GM12878 (cell line): Measurements from ENCODE around the gene RTP5. TPM values are rescaled to one million over a fixed set of nuclear protein-coding genes. Genes with fewer than 3 reads are reported as not detected.

ENCODE experiments used
- ATAC-seq: fragments of 200-7000 bp; cut with Tn5 transposase; 3 replicates; pipeline ENCODE4 v1.9.1; 2020; ENCODE audit warnings: mild to moderate bottlenecking, moderate library complexity
- BruUV-seq: library from RNA; stranded (reverse); fragments of 400-500 nt; replicated peaks from 2 replicates; lab custom pipeline; 2021; lab: Mats Ljungman, UMichigan
- CTCF ChIA-PET: fragments of 300-600 bp; sonication (Branson Sonifier 250); formaldehyde crosslinking; extraction: SDS; loops from one replicate; lab custom pipeline; 2021; ENCODE audit warnings: inconsistent platforms; lab: Yijun Ruan, JAX
- POLR2A ChIA-PET: fragments of 350-600 bp; formaldehyde crosslinking; extraction: SDS; loops from one replicate; lab custom pipeline; 2021; ENCODE audit warnings: inconsistent platforms; lab: Charles Lee
- RAD21 ChIA-PET: fragments of 300-600 bp; sonication (Branson Sonifier 250); formaldehyde crosslinking; loops from one replicate; lab custom pipeline; 2023; ENCODE audit warnings: antibody characterized with exemption; ENCODE audit not compliant: unreplicated experiment; lab: Charles Lee
- SMC1A ChIA-PET: fragments of 300-600 bp; sonication (Branson Sonifier 250); formaldehyde crosslinking; loops from one replicate; lab custom pipeline; 2023; ENCODE audit not compliant: unreplicated experiment, uncharacterized antibody; lab: Charles Lee
- DNase-seq: peaks from one replicate; pipeline ENCODE4 v3.0.0-alpha.2; 2011; ENCODE audit warnings: low read depth, low spot score
- FAIRE-seq: peaks from 3 replicates; lab custom pipeline; 2011; peaks lifted over from hg19 to GRCh38; lab: Jason Lieb, UNC
- H2AFZ ChIP-seq: 2 replicates; pipeline ENCODE4 v1.6.0; 2011; ENCODE audit warnings: low read depth, low read length, control low read depth; ENCODE audit not compliant: control insufficient read depth
- H3K27ac ChIP-seq: 2 replicates; pipeline ENCODE4 v1.5.1; 2011; ENCODE audit warnings: control low read depth; ENCODE audit not compliant: control insufficient read depth, insufficient read depth
- H3K27me3 ChIP-seq, 2 experiments: replicated peaks in 1 of 2; 2 replicates each; pipeline versions ENCODE4 v1.6.0 to v1.6.1; 2011; ENCODE audit warnings: low read length in 1 of 2; ENCODE audit not compliant: control insufficient read depth in 2 of 2, insufficient read depth in 2 of 2
- H3K36me3 ChIP-seq, 2 experiments: 2 replicates each; pipeline ENCODE4 v1.5.1; 2011; ENCODE audit warnings: low read length in 1 of 2; ENCODE audit not compliant: control insufficient read depth in 2 of 2, insufficient read depth in 2 of 2
- H3K4me1 ChIP-seq: 2 replicates; pipeline ENCODE4 v1.6.1; 2011; ENCODE audit warnings: mild to moderate bottlenecking, low read length, moderate library complexity, mixed read lengths; ENCODE audit not compliant: control insufficient read depth, insufficient read depth
- H3K4me2 ChIP-seq: 2 replicates; pipeline ENCODE4 v1.6.0; 2011; ENCODE audit warnings: control low read depth; ENCODE audit not compliant: control insufficient read depth, insufficient read depth
- H3K4me3 ChIP-seq: fragments of 200-600 bp; sonication (generic); 2 replicates; pipeline ENCODE4 v1.5.1; 2016
- H3K79me2 ChIP-seq: 2 replicates; pipeline ENCODE4 v1.6.0; 2011; ENCODE audit warnings: low read length; ENCODE audit not compliant: control insufficient read depth, insufficient read depth
- H3K9ac ChIP-seq: 2 replicates; pipeline ENCODE4 v1.8.0; 2011; ENCODE audit warnings: low read length, control low read depth, mixed read lengths; ENCODE audit not compliant: control insufficient read depth, insufficient read depth
- H3K9me3 ChIP-seq: replicated peaks from 3 replicates; pipeline ENCODE4 v1.5.1; 2011; ENCODE audit warnings: mild to moderate bottlenecking, low read length; ENCODE audit not compliant: control insufficient read depth, insufficient read depth
- H4K20me1 ChIP-seq: 2 replicates; pipeline ENCODE4 v1.6.0; 2011; ENCODE audit not compliant: control insufficient read depth, insufficient read depth
- BMI1 ChIP-seq: fragments of 450-650 bp; IDR thresholded peaks from 2 replicates; pipeline ENCODE4 v1.6.1; 2016; ENCODE audit warnings: mild to moderate bottlenecking, moderate library complexity, borderline replicate concordance
- CBX3 ChIP-seq: fragments of 200-600 bp; sonication (generic); IDR thresholded peaks from 2 replicates; pipeline ENCODE4 v1.6.1; 2016; ENCODE audit warnings: low read depth, borderline replicate concordance
- DPF2 ChIP-seq: fragments of 450-650 bp; IDR thresholded peaks from 2 replicates; pipeline ENCODE4 v1.6.1; 2017; ENCODE audit warnings: mild to moderate bottlenecking
- EP300 ChIP-seq, 2 experiments: fragments of 150-350 bp in 1 of 2; IDR thresholded peaks; 2 replicates each; pipeline ENCODE4 v1.6.1; 2011 to 2012; ENCODE audit warnings: low read depth in 2 of 2, low read length in 2 of 2, borderline replicate concordance in 1 of 2, improper control_type of control experiment in 1 of 2, inconsistent platforms in 1 of 2; ENCODE audit not compliant: control insufficient read depth in 1 of 2
- ESRRA ChIP-seq: IDR thresholded peaks from 2 replicates; pipeline ENCODE4 v1.6.1; 2012; ENCODE audit warnings: mild to moderate bottlenecking, low read length, improper control_type of control experiment
- FOS ChIP-seq: IDR thresholded peaks from 3 replicates; pipeline ENCODE4 v1.6.1; 2011; ENCODE audit warnings: borderline replicate concordance; ENCODE audit not compliant: insufficient read length; ENCODE audit errors: extremely low read depth
- GATAD2B ChIP-seq: fragments of 450-650 bp; conservative IDR thresholded peaks from 2 replicates; pipeline ENCODE4 v1.6.1; 2017; ENCODE audit warnings: low read depth, mild to moderate bottlenecking, moderate library complexity
- SREBF2 ChIP-seq: IDR thresholded peaks from 2 replicates; pipeline ENCODE4 v1.6.1; 2012; ENCODE audit warnings: mild to moderate bottlenecking, low read length
- WGBS: methylation state at CpG from one replicate; pipeline ENCODE4 v1.1.6; 2016; ENCODE audit warnings: low lambda C conversion rate; ENCODE audit not compliant: insufficient replicate concordance, insufficient coverage; ENCODE audit errors: missing lambda C conversion rate; 5-methylcytosine and 5-hydroxymethylcytosine counted together
- in situ Hi-C: fragments of 300-500 bp; cut with MboI; formaldehyde crosslinking; loops from 9 replicates; pipeline ENCODE4 v1.14.3; 2018; ENCODE audit warnings: mixed read lengths
- intact Hi-C: fragments of 100-400 bp; cut with micrococcal nuclease; formaldehyde crosslinking; loops from one replicate; pipeline ENCODE4 v1.14.2; 2022; ENCODE audit not compliant: unreplicated experiment
- polyA plus RNA-seq, 11 experiments: library from polyadenylated mRNA; depleted of rRNA in 4 of 11; unstranded in 6 of 11; stranded (reverse) in 5 of 11; fragments of >200 nt; fragmentation: Nextera tagmentation in 4 of 11; fragmentation: Illumina TruSeq in 1 of 11; extraction: Ambion mirVana in 4 of 11; extraction: Trizol in 1 of 11; gene quantifications; 1 replicate in 1 of 11; 2 replicates in 10 of 11; pipeline versions ENCODE4 v1.2.1 to v1.2.3, GENCODE V29; 2011 to 2016; ENCODE audit warnings: inconsistent platforms in 2 of 11, missing spikeins in 2 of 11, low read depth in 1 of 11
- total RNA-seq, 4 experiments: library from RNA; depleted of rRNA in 3 of 4; stranded (reverse); fragments of >200 nt in 3 of 4; fragmentation: Illumina TruSeq in 1 of 4; extraction: Trizol in 1 of 4; gene quantifications; 2 replicates each; pipeline versions ENCODE4 v1.2.1 to v1.2.3, GENCODE V29; 2013 to 2021
- TF ChIP-seq, protein P1 (sequence below): fragments of 450-650 bp; formaldehyde crosslinking; IDR thresholded peaks from 2 replicates; pipeline ENCODE4 v1.4.0; 2022; ENCODE audit warnings: mild to moderate bottlenecking, moderate library complexity
- TF ChIP-seq, protein P2 (sequence below): IDR thresholded peaks from 2 replicates; pipeline ENCODE4 v1.6.1; 2012; ENCODE audit warnings: low read length, inconsistent platforms

The RTP5 gene
- total and polyA plus RNA-seq, 10 of the 15 experiments (the other 5 are each of a cell fraction or from before 2014, with no cell fraction given), result 0.05 TPM; not detected in 9

DNA sequence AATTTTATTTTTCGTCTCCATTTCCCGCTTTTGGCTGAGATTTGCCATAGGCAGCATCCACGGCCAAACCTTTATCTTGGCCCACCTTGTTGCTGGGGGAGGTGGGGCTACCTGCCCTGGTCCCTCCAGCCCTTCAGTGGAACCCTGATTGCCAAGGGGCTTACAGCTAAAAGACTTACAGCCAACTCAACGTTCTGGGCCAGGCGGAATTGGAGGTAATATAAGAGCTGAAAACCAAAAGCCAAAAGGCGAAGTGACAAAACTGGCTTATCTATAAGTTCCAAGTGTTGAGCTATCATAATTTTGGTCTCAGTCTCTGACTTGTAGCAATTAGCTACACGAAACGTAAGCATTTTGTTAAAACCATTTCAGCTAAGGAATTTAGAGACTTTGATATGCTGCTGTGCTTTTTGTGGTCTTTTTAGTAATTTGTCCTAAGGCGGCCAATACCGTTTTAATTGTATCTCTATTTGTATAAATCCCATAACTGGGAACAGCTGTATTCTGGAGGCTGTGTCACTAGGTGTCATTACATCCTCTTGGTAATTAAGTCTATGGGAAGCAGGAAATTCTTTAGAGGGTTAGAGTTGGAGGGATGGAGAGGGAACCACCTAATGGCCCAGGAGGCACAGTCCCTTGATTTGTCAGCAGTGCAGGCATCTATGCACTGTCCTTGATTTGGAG, 34.9 kb upstream of the RTP5 start (continued):
- TF ChIP-seq, protein P1, sequence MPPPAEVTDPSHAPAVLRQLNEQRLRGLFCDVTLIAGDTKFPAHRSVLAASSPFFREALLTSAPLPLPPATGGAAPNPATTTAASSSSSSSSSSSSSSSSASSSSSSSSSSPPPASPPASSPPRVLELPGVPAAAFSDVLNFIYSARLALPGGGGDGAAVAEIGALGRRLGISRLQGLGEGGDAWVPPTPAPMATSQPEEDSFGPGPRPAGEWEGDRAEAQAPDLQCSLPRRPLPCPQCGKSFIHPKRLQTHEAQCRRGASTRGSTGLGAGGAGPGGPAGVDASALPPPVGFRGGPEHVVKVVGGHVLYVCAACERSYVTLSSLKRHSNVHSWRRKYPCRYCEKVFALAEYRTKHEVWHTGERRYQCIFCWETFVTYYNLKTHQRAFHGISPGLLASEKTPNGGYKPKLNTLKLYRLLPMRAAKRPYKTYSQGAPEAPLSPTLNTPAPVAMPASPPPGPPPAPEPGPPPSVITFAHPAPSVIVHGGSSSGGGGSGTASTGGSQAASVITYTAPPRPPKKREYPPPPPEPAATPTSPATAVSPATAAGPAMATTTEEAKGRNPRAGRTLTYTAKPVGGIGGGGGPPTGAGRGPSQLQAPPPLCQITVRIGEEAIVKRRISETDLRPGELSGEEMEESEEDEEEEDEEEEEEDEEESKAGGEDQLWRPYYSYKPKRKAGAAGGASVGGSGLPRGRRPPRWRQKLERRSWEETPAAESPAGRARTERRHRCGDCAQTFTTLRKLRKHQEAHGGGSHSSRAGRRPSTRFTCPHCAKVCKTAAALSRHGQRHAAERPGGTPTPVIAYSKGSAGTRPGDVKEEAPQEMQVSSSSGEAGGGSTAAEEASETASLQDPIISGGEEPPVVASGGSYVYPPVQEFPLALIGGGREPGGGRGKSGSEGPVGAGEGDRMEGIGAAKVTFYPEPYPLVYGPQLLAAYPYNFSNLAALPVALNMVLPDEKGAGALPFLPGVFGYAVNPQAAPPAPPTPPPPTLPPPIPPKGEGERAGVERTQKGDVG (CRISPR knock-in tag), result no peak
- no peak for TF ChIP-seq EP300 (IDR thresholded peaks at IDR 0.05; ENCODE audit: borderline replicate concordance in 1 of 2, control insufficient read depth in 1 of 2, low read depth in 2 of 2, low read length in 2 of 2)
- TF ChIP-seq FOS, result no peak

DNA sequence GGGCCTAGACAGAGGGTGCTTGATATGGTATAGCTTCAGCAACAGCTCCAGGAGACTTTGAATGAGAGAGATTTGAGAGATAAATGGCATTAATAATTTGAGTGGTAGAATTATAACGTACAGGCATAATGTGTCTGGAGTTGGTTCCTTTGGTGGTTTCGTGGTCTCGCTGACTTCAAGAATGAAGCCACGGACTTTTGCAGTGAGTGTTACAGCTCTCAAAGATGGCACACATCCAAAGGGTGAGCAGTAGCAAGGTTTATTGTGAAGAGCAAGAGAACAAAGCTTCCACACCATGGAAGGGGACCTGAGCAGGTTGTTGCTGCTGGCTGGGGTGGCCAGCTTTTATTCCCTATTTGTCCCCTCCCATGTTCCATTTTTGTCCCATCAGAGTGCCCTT, 33.9 kb upstream of the RTP5 start:
- no peak overlapping the region for H2AFZ ChIP-seq
- H3K4me1 ChIP-seq, result no peaks in the 10 kb centered on the region
- H4K20me1 ChIP-seq, result no peaks in the 10 kb centered on the region
- FAIRE-seq (no peak), ATAC-seq (no peak), DNase-seq (no peak)
- in situ Hi-C loops (no loop called here), intact Hi-C loops (no loop called here)
- RAD21 ChIA-PET, result no interaction called here
- no peak overlapping the region for H3K4me2 ChIP-seq
- TF ChIP-seq CBX3 (no peak), DPF2 (no peak), GATAD2B (no peak), ESRRA (no peak), SREBF2 (no peak), BMI1 (no peak)
- TF ChIP-seq, protein P2, sequence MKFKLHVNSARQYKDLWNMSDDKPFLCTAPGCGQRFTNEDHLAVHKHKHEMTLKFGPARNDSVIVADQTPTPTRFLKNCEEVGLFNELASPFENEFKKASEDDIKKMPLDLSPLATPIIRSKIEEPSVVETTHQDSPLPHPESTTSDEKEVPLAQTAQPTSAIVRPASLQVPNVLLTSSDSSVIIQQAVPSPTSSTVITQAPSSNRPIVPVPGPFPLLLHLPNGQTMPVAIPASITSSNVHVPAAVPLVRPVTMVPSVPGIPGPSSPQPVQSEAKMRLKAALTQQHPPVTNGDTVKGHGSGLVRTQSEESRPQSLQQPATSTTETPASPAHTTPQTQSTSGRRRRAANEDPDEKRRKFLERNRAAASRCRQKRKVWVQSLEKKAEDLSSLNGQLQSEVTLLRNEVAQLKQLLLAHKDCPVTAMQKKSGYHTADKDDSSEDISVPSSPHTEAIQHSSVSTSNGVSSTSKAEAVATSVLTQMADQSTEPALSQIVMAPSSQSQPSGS, result no peak
- SMC1A ChIA-PET, result no interaction called here
- no peak overlapping the region for H3K9ac ChIP-seq
- no peaks in the 10 kb centered on the region for H3K79me2 ChIP-seq
- BruUV-seq, result no TSS peak
- H3K27ac ChIP-seq, result no peak overlapping the region
- H3K36me3 ChIP-seq, result no peaks in the 10 kb centered on the region
- H3K9me3 ChIP-seq, result no peaks in the 10 kb centered on the region; the same call in 2 of the 3 replicates
- POLR2A ChIA-PET, result interaction anchor here (0.6 kb wide), 1 partner anchor 129 kb away, joined by 6 read pairs; no protein-coding TSS in a partner anchor
- H3K27me3 ChIP-seq, result 0 out of 4 replicates have a peak, but pooled peaks cover 0 to 1% of the 10 kb centered on the region in 2 experiments
- CTCF ChIA-PET, result no interaction called here
- WGBS, result 61% methylated on average over 4 of the region's 4 CpGs
- no peak overlapping the region for H3K4me3 ChIP-seq
